Measurements from ENCODE around the gene KRTAP5-10.
"Not testable (repeated sequence)": the region's sequence is repeated elsewhere in the genome, so short reads cannot be mapped to it uniquely, and the experiment has no call there.

The KRTAP5-10 gene

GRCh38 chr11:71574418-71574817, 9.1 kb downstream of the KRTAP5-10 start:
- no peak for DNase-seq

GRCh38 chr11:71575723-71576424, 10.5 kb downstream of the KRTAP5-10 start:
- no peak for DNase-seq

GRCh38 chr11:71576688-71577465, 11.5 kb downstream of the KRTAP5-10 start:
- not testable (repeated sequence) for DNase-seq

GRCh38 chr11:71577469-71578004, 12.2 kb downstream of the KRTAP5-10 start:
- no peak for DNase-seq

- DNase-seq: not testable (repeated sequence)
Measured at GRCh38 chr11:71579513-71579912, 14.2 kb downstream of the KRTAP5-10 start.

- DNase-seq: peak; percentile 87
Measured at GRCh38 chr11:71580057-71581003, 15.0 kb downstream of the KRTAP5-10 start.

GRCh38 chr11:71581826-71582225, 16.5 kb downstream of the KRTAP5-10 start:
- no peak for DNase-seq

GRCh38 chr11:71582309-71582895, 17.0 kb downstream of the KRTAP5-10 start, which contains the start of gene KRTAP5-11:
TSS of gene KRTAP5-11 (minus strand) at chr11:71582875. CDS start at chr11:71582837, 38 bp downstream.
- DNase-seq: no peak

GRCh38 chr11:71582969-71583368, 17.6 kb downstream of the KRTAP5-10 start:
- DNase-seq: not testable (repeated sequence)

- not testable (repeated sequence) for DNase-seq
Measured at GRCh38 chr11:71585673-71586072, 20.3 kb downstream of the KRTAP5-10 start.

GRCh38 chr11:71588314-71588713, 23.0 kb downstream of the KRTAP5-10 start:
- DNase-seq: not testable (repeated sequence)

- DNase-seq: not testable (repeated sequence)
Measured at GRCh38 chr11:71588822-71589545, 23.6 kb downstream of the KRTAP5-10 start.

- DNase-seq: not testable (repeated sequence)
Measured at GRCh38 chr11:71589546-71589920, 24.2 kb downstream of the KRTAP5-10 start.

- not testable (repeated sequence) for DNase-seq
Measured at GRCh38 chr11:71603221-71603620, 37.9 kb downstream of the KRTAP5-10 start.

- not testable (repeated sequence) for DNase-seq
Measured at GRCh38 chr11:71604798-71605488, 39.6 kb downstream of the KRTAP5-10 start.

GRCh38 chr11:71606853-71607519, 41.6 kb downstream of the KRTAP5-10 start:
- not testable (repeated sequence) for DNase-seq

GRCh38 chr11:71607520-71608216, 42.3 kb downstream of the KRTAP5-10 start:
- not testable (repeated sequence) for DNase-seq

GRCh38 chr11:71608272-71608671, 42.9 kb downstream of the KRTAP5-10 start:
- not testable (repeated sequence) for DNase-seq

GRCh38 chr11:71611218-71611910, 46.0 kb downstream of the KRTAP5-10 start:
- DNase-seq: not testable (repeated sequence)
